Type B pancreatic cell (in vitro differentiated cells): ENCODE results near the gene CLCN4. TPM values are rescaled to one million over a fixed set of nuclear protein-coding genes. Genes with fewer than 3 reads are reported as not detected.

Source experiments
- DNase-seq: peaks from one replicate; pipeline ENCODE4 v3.0.0; 2021; ENCODE audit warnings: mixed read lengths; ENCODE audit not compliant: unreplicated experiment; ENCODE audit errors: extremely low spot score
- H3K27ac Mint-ChIP-seq: 2 replicates; pipeline ENCODE4 v1.8.0; 2021; ENCODE audit warnings: mild to moderate bottlenecking, mixed read lengths
- H3K27me3 Mint-ChIP-seq: 2 replicates; pipeline ENCODE4 v1.8.0; 2021; ENCODE audit warnings: mixed read lengths
- H3K36me3 Mint-ChIP-seq: 2 replicates; pipeline ENCODE4 v1.8.0; 2021; ENCODE audit warnings: mixed read lengths
- H3K4me1 Mint-ChIP-seq: one replicate; pipeline ENCODE4 v1.8.0; 2021; ENCODE audit warnings: mixed read lengths; ENCODE audit not compliant: unreplicated experiment
- H3K4me3 Mint-ChIP-seq: 2 replicates; pipeline ENCODE4 v1.8.0; 2021; ENCODE audit warnings: mild to moderate bottlenecking, mixed read lengths
- H3K9me3 Mint-ChIP-seq: 2 replicates; pipeline ENCODE4 v1.8.0; 2021; ENCODE audit warnings: mixed read lengths
- total RNA-seq: library from RNA; stranded (reverse); gene quantifications from 2 replicates; pipeline ENCODE4 v1.2.1, GENCODE V29; 2021; ENCODE audit warnings: low replicate concordance
- TF ChIP-seq, protein P1 (sequence below): fragments of 200-600 bp; sonication (generic); conservative IDR thresholded peaks from 2 replicates; pipeline ENCODE4 v1.5.0; 2021; ENCODE audit warnings: antibody characterized with exemption, mild to moderate bottlenecking

The CLCN4 gene
- total RNA-seq, 1 donor from 2014 or later = 13.0 TPM

DNA sequence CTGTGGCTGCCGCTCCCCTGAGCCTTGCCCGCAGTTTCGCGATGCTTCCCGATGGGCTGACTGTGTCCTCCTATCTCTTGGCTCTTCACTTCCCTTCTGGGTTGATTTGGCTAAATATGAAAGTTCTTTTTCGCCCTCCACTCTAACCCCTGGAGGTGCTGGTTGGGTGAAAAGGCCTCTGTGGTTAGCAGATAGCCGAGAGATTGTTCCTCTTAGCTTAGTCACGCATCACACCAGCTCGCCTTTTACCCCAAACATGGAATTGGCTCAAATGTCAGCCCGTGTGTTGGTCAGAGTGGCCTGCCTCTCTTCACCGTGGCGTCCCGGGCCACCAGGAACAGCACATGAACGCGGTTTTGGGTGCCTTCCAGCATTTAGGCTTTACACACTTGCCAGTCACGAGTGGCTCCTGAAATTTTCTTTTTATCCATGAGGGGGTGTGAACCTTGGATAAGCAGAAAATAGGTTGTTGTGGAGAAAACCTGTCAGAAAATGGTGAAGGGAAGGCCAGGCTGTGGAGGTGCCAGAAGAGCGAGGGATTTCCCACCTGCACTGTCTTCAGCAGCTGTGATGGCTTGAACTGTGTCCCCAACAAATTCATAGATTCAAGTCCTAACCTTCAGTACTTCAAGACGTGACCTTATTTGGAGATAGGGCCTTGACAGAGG, 8.9 kb downstream of the CLCN4 start:
- DNase-seq = no peak
- Mint-ChIP-seq H3K4me1 (no peaks in the 10 kb centered on the region), H3K36me3 (no peaks in the 10 kb centered on the region), H3K27me3 (no peaks in the 10 kb centered on the region), H3K4me3 (no peak overlapping the region), H3K9me3 (peaks cover 6% of the 10 kb centered on the region), H3K27ac (no peak overlapping the region)
- TF ChIP-seq, protein P1, sequence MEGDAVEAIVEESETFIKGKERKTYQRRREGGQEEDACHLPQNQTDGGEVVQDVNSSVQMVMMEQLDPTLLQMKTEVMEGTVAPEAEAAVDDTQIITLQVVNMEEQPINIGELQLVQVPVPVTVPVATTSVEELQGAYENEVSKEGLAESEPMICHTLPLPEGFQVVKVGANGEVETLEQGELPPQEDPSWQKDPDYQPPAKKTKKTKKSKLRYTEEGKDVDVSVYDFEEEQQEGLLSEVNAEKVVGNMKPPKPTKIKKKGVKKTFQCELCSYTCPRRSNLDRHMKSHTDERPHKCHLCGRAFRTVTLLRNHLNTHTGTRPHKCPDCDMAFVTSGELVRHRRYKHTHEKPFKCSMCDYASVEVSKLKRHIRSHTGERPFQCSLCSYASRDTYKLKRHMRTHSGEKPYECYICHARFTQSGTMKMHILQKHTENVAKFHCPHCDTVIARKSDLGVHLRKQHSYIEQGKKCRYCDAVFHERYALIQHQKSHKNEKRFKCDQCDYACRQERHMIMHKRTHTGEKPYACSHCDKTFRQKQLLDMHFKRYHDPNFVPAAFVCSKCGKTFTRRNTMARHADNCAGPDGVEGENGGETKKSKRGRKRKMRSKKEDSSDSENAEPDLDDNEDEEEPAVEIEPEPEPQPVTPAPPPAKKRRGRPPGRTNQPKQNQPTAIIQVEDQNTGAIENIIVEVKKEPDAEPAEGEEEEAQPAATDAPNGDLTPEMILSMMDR = no peak

DNA sequence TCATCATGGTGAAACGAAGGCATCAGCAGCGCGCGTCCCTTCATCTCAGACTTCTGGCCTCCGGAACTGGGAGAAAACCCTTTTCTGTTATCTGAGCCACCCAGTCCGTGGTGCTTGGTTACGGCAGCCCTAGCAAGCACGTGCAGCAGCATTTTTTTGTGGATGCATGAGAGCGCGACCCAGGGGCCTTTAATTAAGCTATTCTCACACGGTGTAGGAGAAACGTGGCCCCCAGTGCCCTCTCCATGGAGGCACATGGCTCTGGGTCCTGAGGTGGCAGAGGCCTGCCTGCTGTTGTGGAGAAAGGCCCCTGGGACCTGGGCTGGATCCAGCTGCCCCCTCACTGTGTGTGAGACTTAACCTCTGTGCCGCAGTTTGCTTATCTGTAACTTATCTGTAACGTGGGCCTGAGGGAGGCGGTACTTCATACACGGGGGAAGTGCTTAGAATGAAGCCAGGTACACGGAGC, 9.5 kb downstream of the CLCN4 start:
- Mint-ChIP-seq H3K4me3 (no peak overlapping the region), H3K27me3 (no peaks in the 10 kb centered on the region), H3K4me1 (no peaks in the 10 kb centered on the region), H3K9me3 (peaks cover 6% of the 10 kb centered on the region), H3K36me3 (no peaks in the 10 kb centered on the region), H3K27ac (no peak overlapping the region)
- DNase-seq = no peak
- TF ChIP-seq, protein P1 = no peak

DNA sequence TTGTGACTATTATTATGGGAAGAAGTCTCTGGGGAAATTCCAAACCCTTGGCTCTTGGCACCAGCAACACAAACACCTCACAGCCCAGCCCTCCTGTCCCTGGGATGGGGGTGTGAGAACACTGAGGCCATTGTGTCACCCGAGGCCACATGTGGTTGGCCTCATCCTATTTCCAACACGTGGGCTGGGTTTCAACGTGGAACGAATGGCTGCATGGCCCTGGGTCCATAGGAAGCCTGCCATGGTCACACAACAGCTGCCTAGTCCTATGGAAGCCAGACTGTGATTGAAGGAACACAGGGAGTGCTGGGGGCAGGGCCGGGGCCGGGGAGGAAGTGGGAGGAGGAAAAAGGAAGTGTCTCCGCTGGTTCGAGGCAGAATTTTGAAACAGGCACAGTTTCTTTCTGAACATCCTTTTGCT, 10.0 kb downstream of the CLCN4 start:
- H3K4me3 Mint-ChIP-seq = no peak overlapping the region
- H3K27me3 Mint-ChIP-seq = no peaks in the 10 kb centered on the region
- H3K27ac Mint-ChIP-seq = no peak overlapping the region
- no peaks in the 10 kb centered on the region for H3K36me3 Mint-ChIP-seq
- H3K4me1 Mint-ChIP-seq = no peaks in the 10 kb centered on the region
- peaks cover 6% of the 10 kb centered on the region for H3K9me3 Mint-ChIP-seq
- TF ChIP-seq, protein P1 = no peak
- no peak for DNase-seq

DNA sequence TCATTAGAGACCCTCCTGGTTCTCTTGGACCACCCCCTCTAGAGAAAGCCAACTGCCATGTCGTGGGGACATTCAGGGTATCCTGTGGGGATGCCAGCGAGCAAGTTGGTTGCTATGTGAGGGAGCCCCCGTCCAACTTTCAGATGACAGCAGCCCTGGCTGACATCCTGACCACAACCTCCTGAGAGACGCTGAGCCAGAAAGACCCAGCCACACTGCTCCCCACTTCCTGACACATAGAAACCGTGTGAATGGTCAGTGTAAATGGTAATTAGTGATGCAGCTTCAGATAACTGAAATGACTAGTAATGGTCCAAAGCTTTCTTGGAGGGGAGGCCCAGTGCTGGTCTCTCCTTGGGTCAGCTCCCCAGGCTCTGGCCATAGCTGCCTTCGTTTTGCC, 10.8 kb downstream of the CLCN4 start:
- Mint-ChIP-seq H3K4me3 (no peak overlapping the region), H3K36me3 (no peaks in the 10 kb centered on the region), H3K4me1 (no peaks in the 10 kb centered on the region), H3K27me3 (no peaks in the 10 kb centered on the region), H3K9me3 (peaks cover 10% of the 10 kb centered on the region), H3K27ac (no peak overlapping the region)
- TF ChIP-seq, protein P1 = no peak
- no peak for DNase-seq

DNA sequence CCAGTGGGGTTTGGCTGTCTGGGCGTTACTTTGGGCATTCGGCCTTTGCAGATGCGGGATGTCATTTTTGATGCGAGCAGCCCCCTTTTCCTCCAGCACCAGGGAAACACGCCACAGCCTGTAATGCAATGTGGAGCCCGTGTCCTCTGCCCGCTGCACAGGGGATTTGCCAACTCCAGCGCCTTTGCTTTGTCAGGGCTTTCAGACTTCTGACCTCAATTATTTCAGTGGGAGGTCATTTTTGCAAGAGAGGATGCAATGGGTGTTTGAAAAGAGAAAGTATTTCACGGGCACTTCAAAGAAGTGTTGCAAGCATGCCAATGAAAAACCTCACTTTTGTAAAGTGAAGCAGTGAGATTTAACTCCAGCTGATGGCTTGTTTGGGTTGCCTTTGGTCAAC, 11.5 kb downstream of the CLCN4 start:
- TF ChIP-seq, protein P1 = no peak
- DNase-seq = no peak
- Mint-ChIP-seq H3K4me3 (no peak overlapping the region), H3K36me3 (no peaks in the 10 kb centered on the region), H3K27me3 (no peaks in the 10 kb centered on the region), H3K27ac (no peak overlapping the region), H3K4me1 (no peaks in the 10 kb centered on the region), H3K9me3 (peaks cover 10% of the 10 kb centered on the region)
